Measurements from ENCODE around the gene SMPD3.

GRCh38 chr16:68491576-68491950 is 43.3 kb upstream of the SMPD3 start:
- TF ChIP-seq POLR2A (IDR thresholded peaks at IDR 0.05) (no peak), CTCF (IDR thresholded peaks at IDR 0.05) (no peak)

Measured in uterus (tissue), 2 donors.